Right cardiac atrium (tissue), 5 donors: Measurements from ENCODE around the gene KCTD4. TPM values are rescaled to one million over a fixed set of nuclear protein-coding genes. Genes with fewer than 3 reads are reported as not detected.

ENCODE experiments used
- polyA plus RNA-seq: library from polyadenylated mRNA; stranded (reverse); fragments of 200-250 nt; gene quantifications from one replicate; pipeline ENCODE4 v1.2.3, GENCODE V29; 2013
- total RNA-seq, 4 donors: library from RNA; stranded (reverse); fragmentation: NEBNext Ultra II Directional; extraction: Animal tissue kit (Norgen Biotek cat#: 25700); gene quantifications; one replicate each; pipeline ENCODE4 v1.2.1, GENCODE V29; 2021
- donor health status: healthy with polysubstance abuse.
- donor health status: DM: no; HTN: yes; CAD: no.
- donor health status: DM: no; HTN: no; CAD: no.
- donor health status: DM: no; HTN: yes; CAD: no; lungs with severe emphysema.
- donor health status: DM: yes; HTN: yes; CAD: no.

KCTD4 gene
- total and polyA plus RNA-seq, 5 donors = 0.17 to 0.48 (median 0.34) TPM; not detected in 2

Other genes starting within 250 kb of the KCTD4 start
- gene NUFIP1, start 211.6 kb downstream of the KCTD4 start, total RNA-seq = 1 to 10 TPM; 3.2 to 4.6 (median 3.6) TPM
- gene NUFIP1, start 211.6 kb downstream of the KCTD4 start, polyA plus RNA-seq = 2.1 TPM
- gene GPALPP1, start 211.5 kb downstream of the KCTD4 start, total RNA-seq = 10 to 100 TPM; 13.9 to 18.4 (median 16.3) TPM
- 8.2 TPM for gene GPALPP1, start 211.5 kb downstream of the KCTD4 start, polyA plus RNA-seq
- gene GTF2F2, start 80.5 kb downstream of the KCTD4 start, total RNA-seq = 10 to 100 TPM; 13.6 to 18.1 (median 16.2) TPM
- gene GTF2F2, start 80.5 kb downstream of the KCTD4 start, polyA plus RNA-seq = 19.8 TPM
- 1,000 to 10,000 TPM; 3,534 to 4,755 (median 4,285) TPM for gene TPT1, start 140.1 kb upstream of the KCTD4 start, total RNA-seq
- 8,085 TPM for gene TPT1, start 140.1 kb upstream of the KCTD4 start, polyA plus RNA-seq
- 10 to 100 TPM; 54.9 to 72.2 (median 63.7) TPM for gene SLC25A30, start 217.3 kb upstream of the KCTD4 start, total RNA-seq
- 29.8 TPM for gene SLC25A30, start 217.3 kb upstream of the KCTD4 start, polyA plus RNA-seq